Ramos (cell line): Measurements from ENCODE around the gene TTC39A.

Experiments
- in situ Hi-C: fragments of 300-500 bp; cut with MboI; formaldehyde crosslinking; loops from one replicate; pipeline ENCODE4 v1.14.3; 2022; ENCODE audit warnings: low sequenced_read_pairs; ENCODE audit not compliant: unreplicated experiment

TTC39A gene

DNA sequence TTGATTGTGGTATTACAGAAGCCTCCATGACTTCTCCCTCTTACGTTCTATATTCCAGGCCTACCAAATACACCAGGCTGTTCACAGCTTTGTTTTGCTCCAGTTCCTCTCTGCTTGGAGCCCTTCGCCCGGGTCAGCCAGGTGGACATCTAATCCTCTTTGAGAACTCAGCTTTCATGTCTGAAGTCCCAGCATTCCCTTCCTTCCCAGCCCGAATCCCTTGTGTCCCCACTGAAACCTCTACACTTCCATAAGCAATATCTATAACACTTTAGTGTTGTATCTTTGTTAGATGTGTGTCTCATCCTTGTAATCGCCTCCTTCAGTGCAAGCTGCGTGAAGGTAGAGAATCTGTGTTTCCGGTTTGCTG is 92.3 kb downstream of the TTC39A start:
- in situ Hi-C loops = no loop called here

DNA sequence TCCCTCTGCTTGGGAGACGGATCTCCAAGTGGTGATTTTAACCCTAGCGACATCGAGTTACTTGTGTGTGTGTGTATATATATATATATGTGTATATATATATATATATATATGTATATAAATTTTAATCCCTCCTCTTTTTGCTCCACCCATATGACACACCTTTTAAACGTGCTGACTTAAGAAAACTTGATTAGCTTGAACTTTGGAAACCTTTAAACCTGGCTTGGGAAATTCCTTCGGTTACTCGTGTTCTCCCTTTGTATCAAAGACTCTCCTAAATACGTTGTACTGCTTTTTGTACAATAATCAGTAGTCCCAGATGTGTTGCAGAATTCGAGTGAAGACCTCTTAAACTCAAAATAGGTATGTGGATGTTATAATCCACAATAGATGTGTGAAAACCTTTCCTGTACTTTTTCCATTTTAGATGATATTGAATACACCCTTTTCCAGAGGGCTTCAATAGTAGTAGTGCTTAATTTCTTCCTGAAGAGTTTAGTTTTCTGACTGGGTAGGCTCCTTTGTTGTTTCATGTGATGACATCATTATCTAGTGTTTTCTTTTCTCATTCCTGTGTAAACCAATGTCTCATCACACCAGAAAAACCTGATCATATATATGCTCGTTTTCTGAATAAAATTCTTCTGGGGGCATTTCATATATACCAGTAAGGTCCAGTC is 92.9 kb downstream of the TTC39A start:
- in situ Hi-C loops = no loop called here
